Smooth muscle cell (in vitro differentiated cells): ENCODE data around the gene DMBX1. TPM values are rescaled to one million over a fixed set of nuclear protein-coding genes. Genes with fewer than 3 reads are reported as not detected.

ENCODE experiments used
- DNase-seq: peaks from one replicate; lab custom pipeline; 2025; ENCODE audit not compliant: unreplicated experiment; lab: John Stamatoyannopoulos, UW
- H2AFZ ChIP-seq: fragments of 200-600 bp; sonication (generic); 2 replicates; pipeline ENCODE4 v1.6.0; 2016; ENCODE audit warnings: antibody characterized with exemption, low read depth, mild to moderate bottlenecking
- H3F3A ChIP-seq: fragments of 200-600 bp; sonication (generic); 2 replicates; pipeline ENCODE4 v1.6.0; 2017; ENCODE audit warnings: antibody characterized with exemption, low read depth
- H3K27ac ChIP-seq: fragments of 200-600 bp; sonication (generic); 2 replicates; pipeline ENCODE4 v1.5.1; 2016; ENCODE audit warnings: low read depth, mild to moderate bottlenecking
- H3K27me3 ChIP-seq: fragments of 200-600 bp; sonication (generic); 2 replicates; pipeline ENCODE4 v1.6.1; 2016; ENCODE audit warnings: low read depth, mild to moderate bottlenecking
- H3K36me3 ChIP-seq: fragments of 200-600 bp; sonication (generic); 2 replicates; pipeline ENCODE4 v1.5.1; 2016; ENCODE audit warnings: low read depth
- H3K4me1 ChIP-seq: fragments of 200-600 bp; sonication (generic); 2 replicates; pipeline ENCODE4 v1.5.1; 2016; ENCODE audit warnings: low read depth
- H3K4me2 ChIP-seq: fragments of 200-600 bp; sonication (generic); 2 replicates; pipeline ENCODE4 v1.6.0; 2016; ENCODE audit warnings: mild to moderate bottlenecking
- H3K4me3 ChIP-seq: fragments of 200-600 bp; sonication (generic); 2 replicates; pipeline ENCODE4 v1.5.1; 2016; ENCODE audit warnings: mild to moderate bottlenecking
- H3K79me2 ChIP-seq: fragments of 200-600 bp; sonication (generic); 2 replicates; pipeline ENCODE4 v1.6.0; 2016; ENCODE audit warnings: low read depth, mild to moderate bottlenecking
- H3K9ac ChIP-seq: fragments of 200-600 bp; sonication (generic); 2 replicates; pipeline ENCODE4 v1.6.0; 2016; ENCODE audit warnings: low read depth
- H3K9me3 ChIP-seq: fragments of 200-600 bp; sonication (generic); replicated peaks from 2 replicates; pipeline ENCODE4 v1.5.1; 2016; ENCODE audit warnings: low read depth
- H4K20me1 ChIP-seq: fragments of 200-600 bp; sonication (generic); 2 replicates; pipeline ENCODE4 v1.6.0; 2016; ENCODE audit warnings: low read depth
- CTCF ChIP-seq: fragments of 200-600 bp; sonication (generic); IDR thresholded peaks from 2 replicates; pipeline ENCODE4 v1.5.1; 2017; ENCODE audit warnings: borderline replicate concordance, mild to moderate bottlenecking, antibody characterized with exemption; ENCODE audit not compliant: insufficient read depth, poor library complexity, severe bottlenecking
- WGBS: methylation state at CpG from one replicate; pipeline ENCODE4 v1.1.7; 2016; ENCODE audit warnings: low lambda C conversion rate; 5-methylcytosine and 5-hydroxymethylcytosine counted together
- polyA plus RNA-seq: library from polyadenylated mRNA; unstranded; fragments of >200 nt; fragmentation: Nextera tagmentation; extraction: Ambion mirVana; gene quantifications from 2 replicates; pipeline ENCODE4 v1.2.1, GENCODE V29; 2016
- total RNA-seq: library from RNA; depleted of rRNA; stranded (reverse); fragments of >200 nt; gene quantifications from 2 replicates; pipeline ENCODE4 v1.2.3, GENCODE V29; 2014

Gene DMBX1
- total and polyA plus RNA-seq, 2 experiments from 2014 or later: not detected

DNA sequence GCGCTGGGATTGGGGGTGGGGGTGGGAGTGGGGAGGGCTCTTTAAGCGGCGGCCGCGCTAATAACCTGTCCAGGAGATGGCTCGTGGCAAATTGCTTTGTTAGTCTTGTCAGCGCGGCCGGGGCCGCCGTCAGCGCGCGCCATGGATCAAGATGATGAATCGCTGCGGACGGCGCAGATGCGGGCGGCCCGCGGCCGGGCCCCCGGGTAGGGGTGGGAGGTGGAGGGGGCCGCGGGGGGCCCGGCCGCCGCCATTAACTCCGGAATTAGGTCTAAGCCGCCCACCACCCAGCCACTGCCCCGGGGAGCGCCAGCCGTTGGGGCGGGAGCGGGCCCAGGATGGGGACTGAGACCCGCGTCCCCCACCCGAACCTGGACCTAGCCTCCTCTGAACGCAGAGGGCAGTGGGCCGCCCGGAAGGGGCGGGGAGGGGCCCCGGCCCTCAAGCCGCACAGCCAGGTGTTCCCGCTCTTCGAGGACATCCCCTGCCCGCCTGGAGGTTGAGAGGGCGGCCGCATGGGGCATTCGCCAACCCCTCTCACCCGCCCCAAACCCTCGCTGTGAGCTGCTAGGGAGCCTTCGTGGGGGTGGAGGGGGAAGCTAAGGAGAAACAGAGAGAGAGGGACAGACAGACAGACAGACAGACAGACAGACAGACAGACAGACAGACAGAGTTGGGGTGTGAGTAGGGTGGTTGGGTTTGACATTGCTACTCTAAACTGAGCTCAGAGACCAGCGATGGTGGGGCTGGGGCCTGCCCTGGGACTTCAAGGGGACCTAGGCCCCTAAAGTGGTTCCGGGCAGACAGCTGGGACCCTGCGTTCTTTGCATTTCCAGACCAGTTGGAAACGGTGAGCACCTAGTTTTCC lies 3.8 kb upstream of the DMBX1 start:
- H3F3A ChIP-seq: no peaks in the 10 kb centered on the region
- H3K79me2 ChIP-seq: no peaks in the 10 kb centered on the region
- peaks cover 96% of the 10 kb centered on the region for H3K27me3 ChIP-seq
- H3K9me3 ChIP-seq: no peaks in the 10 kb centered on the region
- H3K4me1 ChIP-seq: peaks cover 43% of the 10 kb centered on the region
- H4K20me1 ChIP-seq: peaks cover 8% of the 10 kb centered on the region
- 17% methylated on average over 21 of the region's 58 CpGs for WGBS
- H3K4me3 ChIP-seq: no peak overlapping the region
- no peak for DNase-seq
- H3K27ac ChIP-seq: no peak overlapping the region
- H3K36me3 ChIP-seq: no peaks in the 10 kb centered on the region
- peak overlapping the region; percentile 31 for H3K4me2 ChIP-seq
- TF ChIP-seq CTCF: no peak
- H3K9ac ChIP-seq: no peak overlapping the region
- H2AFZ ChIP-seq: no peak overlapping the region

DNA sequence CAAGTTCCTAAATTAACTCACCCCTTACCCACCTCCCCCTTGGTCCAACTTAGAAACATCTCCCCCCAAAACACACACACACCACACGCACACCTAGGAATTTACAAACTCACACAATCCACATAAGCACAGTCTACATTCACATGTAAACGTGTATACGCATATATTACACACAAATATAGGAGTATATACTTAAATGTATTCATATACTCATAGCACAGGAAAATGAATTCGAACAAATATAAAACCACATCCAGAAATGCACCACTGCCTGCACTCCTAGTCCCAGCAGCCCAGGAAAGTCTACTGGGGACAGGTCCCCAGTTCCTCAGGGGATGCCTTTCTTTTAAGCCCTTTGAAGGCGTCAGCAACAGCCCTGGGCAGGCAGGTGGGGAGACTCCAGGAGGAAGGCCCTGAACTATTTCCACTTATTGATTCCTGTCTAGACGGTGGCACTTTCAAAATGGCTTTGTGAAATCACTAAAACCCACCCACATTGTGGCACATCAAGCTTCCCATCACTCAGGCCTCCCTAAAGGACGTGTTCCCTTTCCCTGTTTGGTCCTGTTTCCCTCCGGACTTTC lies 3.1 kb upstream of the DMBX1 start:
- Histone ChIP-seq H4K20me1 (peaks cover 8% of the 10 kb centered on the region), H3K9me3 (no peaks in the 10 kb centered on the region), H3K27me3 (peaks cover 100% of the 10 kb centered on the region), H3F3A (no peaks in the 10 kb centered on the region), H3K79me2 (no peaks in the 10 kb centered on the region), H3K9ac (no peak overlapping the region), H3K4me3 (no peak overlapping the region), H3K4me2 (no peak overlapping the region), H3K27ac (no peak overlapping the region), H3K4me1 (peaks cover 37% of the 10 kb centered on the region), H2AFZ (no peak overlapping the region), H3K36me3 (no peaks in the 10 kb centered on the region)
- WGBS: 74% methylated on average over 8 of the region's 8 CpGs
- no peak for DNase-seq
- TF ChIP-seq CTCF: no peak

DNA sequence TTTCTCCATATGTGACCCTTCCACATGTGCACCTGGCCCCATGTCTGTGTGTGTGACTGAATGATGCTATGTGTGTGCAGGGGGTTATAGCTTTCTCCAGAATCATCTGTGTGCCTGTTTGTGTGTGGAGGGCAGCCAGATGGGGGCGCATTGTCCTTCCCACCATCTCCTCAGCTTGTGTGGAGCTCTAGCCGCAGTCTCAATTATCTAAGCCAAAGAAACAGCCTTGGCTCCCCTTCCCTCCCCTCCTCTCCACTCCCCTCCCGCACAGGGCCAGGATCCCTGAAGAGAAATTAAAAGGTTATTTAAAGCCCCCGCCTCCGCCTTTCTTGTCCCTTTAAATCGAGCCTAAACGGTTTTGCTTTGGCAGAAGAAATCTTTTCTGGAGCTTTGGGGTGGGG lies 1.8 kb upstream of the DMBX1 start:
- Histone ChIP-seq H3K9me3 (no peaks in the 10 kb centered on the region), H3K36me3 (no peaks in the 10 kb centered on the region), H3F3A (no peaks in the 10 kb centered on the region), H2AFZ (no peak overlapping the region), H3K4me1 (peaks cover 37% of the 10 kb centered on the region), H3K4me3 (no peak overlapping the region), H3K79me2 (no peaks in the 10 kb centered on the region), H3K4me2 (no peak overlapping the region), H3K9ac (no peak overlapping the region), H3K27ac (no peak overlapping the region), H3K27me3 (peaks cover 100% of the 10 kb centered on the region), H4K20me1 (peaks cover 8% of the 10 kb centered on the region)
- WGBS: 12% methylated on average over 7 of the region's 7 CpGs
- DNase-seq: no peak
- no peak for TF ChIP-seq CTCF
